Measurements from ENCODE around the gene VSIG10.

- TF ChIP-seq ZNF335 (tag by site-specific recombination; conservative IDR thresholded peaks at IDR 0.05) (no peak), ZNF350 (tag by site-specific recombination; IDR thresholded peaks at IDR 0.05) (no peak), MZF1 (tag by site-specific recombination; IDR thresholded peaks at IDR 0.05; ENCODE audit: borderline replicate concordance) (no peak), YY1 (tag by site-specific recombination; IDR thresholded peaks at IDR 0.05) (no peak), SETDB1 (IDR thresholded peaks at IDR 0.05; ENCODE audit: insufficient read length, low read length) (no peak), ELK4 (IDR thresholded peaks at IDR 0.05; ENCODE audit: borderline replicate concordance, low read depth, low read length) (no peak), PBX3 (CRISPR knock-in tag; IDR thresholded peaks at IDR 0.05) (no peak), ZNF48 (tag by site-specific recombination; IDR thresholded peaks at IDR 0.05) (no peak), ZNF449 (tag by site-specific recombination; IDR thresholded peaks at IDR 0.05) (no peak), ZNF555 (tag by site-specific recombination; conservative IDR thresholded peaks at IDR 0.05) (no peak)
- TF ChIP-seq, protein P1, sequence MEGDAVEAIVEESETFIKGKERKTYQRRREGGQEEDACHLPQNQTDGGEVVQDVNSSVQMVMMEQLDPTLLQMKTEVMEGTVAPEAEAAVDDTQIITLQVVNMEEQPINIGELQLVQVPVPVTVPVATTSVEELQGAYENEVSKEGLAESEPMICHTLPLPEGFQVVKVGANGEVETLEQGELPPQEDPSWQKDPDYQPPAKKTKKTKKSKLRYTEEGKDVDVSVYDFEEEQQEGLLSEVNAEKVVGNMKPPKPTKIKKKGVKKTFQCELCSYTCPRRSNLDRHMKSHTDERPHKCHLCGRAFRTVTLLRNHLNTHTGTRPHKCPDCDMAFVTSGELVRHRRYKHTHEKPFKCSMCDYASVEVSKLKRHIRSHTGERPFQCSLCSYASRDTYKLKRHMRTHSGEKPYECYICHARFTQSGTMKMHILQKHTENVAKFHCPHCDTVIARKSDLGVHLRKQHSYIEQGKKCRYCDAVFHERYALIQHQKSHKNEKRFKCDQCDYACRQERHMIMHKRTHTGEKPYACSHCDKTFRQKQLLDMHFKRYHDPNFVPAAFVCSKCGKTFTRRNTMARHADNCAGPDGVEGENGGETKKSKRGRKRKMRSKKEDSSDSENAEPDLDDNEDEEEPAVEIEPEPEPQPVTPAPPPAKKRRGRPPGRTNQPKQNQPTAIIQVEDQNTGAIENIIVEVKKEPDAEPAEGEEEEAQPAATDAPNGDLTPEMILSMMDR (tag by site-specific recombination; IDR thresholded peaks at IDR 0.05): no peak
These were observed 88.5 kb downstream of the VSIG10 start for GRCh38 chr12:118015306-118015705.
